Esophagus muscularis mucosa (tissue), 4 donors: ENCODE data around the gene PLXDC2. TPM values are rescaled to one million over a fixed set of nuclear protein-coding genes. Genes with fewer than 3 reads are reported as not detected.

ENCODE experiments used
- DNase-seq: peaks from one replicate; pipeline ENCODE4 v3.0.0-alpha.2; 2017; ENCODE audit errors: extremely low spot score
- H3K27ac ChIP-seq, 4 donors: fragments of 200-600 bp; sonication (generic); replicated peaks in 1 of 4; 1 replicate in 3 of 4; 2 replicates in 1 of 4; pipeline ENCODE4 v1.5.1; 2016 to 2019; ENCODE audit warnings: mild to moderate bottlenecking in 1 of 4
- H3K27me3 ChIP-seq, 4 donors: fragments of 200-600 bp; sonication (generic); one replicate each; pipeline versions ENCODE4 v1.5.1 to v1.6.0; 2016 to 2019
- H3K36me3 ChIP-seq, 4 donors: fragments of 200-600 bp; sonication (generic); one replicate each; pipeline ENCODE4 v1.5.1; 2016 to 2019
- H3K4me1 ChIP-seq, 4 donors: fragments of 200-600 bp; sonication (generic); one replicate each; pipeline ENCODE4 v1.5.1; 2016 to 2019
- H3K4me3 ChIP-seq, 4 donors: fragments of 200-600 bp; sonication (generic); 1 replicate in 2 of 4; 2 replicates in 2 of 4; pipeline ENCODE4 v1.5.1; 2016 to 2019; ENCODE audit warnings: mild to moderate bottlenecking in 4 of 4, moderate library complexity in 1 of 4
- H3K9me3 ChIP-seq, 4 donors: fragments of 200-600 bp; sonication (generic); 1 replicate in 3 of 4; 2 replicates in 1 of 4; pipeline ENCODE4 v1.5.1; 2016 to 2019
- EP300 ChIP-seq: sonication (generic); formaldehyde crosslinking; IDR thresholded peaks from one replicate; pipeline ENCODE4 v1.6.1; 2017; ENCODE audit warnings: antibody characterized with exemption
- POLR2A ChIP-seq: fragments of 450-650 bp; IDR thresholded peaks from one replicate; pipeline ENCODE4 v1.6.1; 2017; ENCODE audit warnings: antibody characterized with exemption, moderate library complexity, mild to moderate bottlenecking, low read depth
- POLR2AphosphoS5 ChIP-seq, 2 donors: sonication (generic); formaldehyde crosslinking; IDR thresholded peaks; one replicate each; pipeline ENCODE4 v1.6.1; 2017; ENCODE audit warnings: antibody characterized with exemption in 2 of 2
- WGBS: methylation state at CpG from one replicate; pipeline ENCODE4 v1.1.5; 2018; 5-methylcytosine and 5-hydroxymethylcytosine counted together
- intact Hi-C: fragments of 100-400 bp; cut with DNase I; formaldehyde crosslinking; loops from one replicate; pipeline ENCODE4 v1.15.1; 2023
- total RNA-seq, 4 donors: library from RNA; depleted of rRNA; stranded (reverse); fragments of >200 nt; gene quantifications; one replicate each; pipeline versions ENCODE4 v1.1.0 to v1.2.1, GENCODE V29; 2016
- TF ChIP-seq, protein P1 (sequence below), 3 experiments: fragments of 200-600 bp in 2 of 3; fragments of 450-650 bp in 1 of 3; sonication (generic) in 2 of 3; IDR thresholded peaks; one replicate each; pipeline ENCODE4 v1.5.1; 2017 to 2019; ENCODE audit warnings: antibody characterized with exemption in 3 of 3, mild to moderate bottlenecking in 2 of 3, moderate library complexity in 1 of 3

PLXDC2 gene
- total RNA-seq, 4 donors from 2014 or later = 28.7 to 54.2 (median 42.4) TPM

DNA sequence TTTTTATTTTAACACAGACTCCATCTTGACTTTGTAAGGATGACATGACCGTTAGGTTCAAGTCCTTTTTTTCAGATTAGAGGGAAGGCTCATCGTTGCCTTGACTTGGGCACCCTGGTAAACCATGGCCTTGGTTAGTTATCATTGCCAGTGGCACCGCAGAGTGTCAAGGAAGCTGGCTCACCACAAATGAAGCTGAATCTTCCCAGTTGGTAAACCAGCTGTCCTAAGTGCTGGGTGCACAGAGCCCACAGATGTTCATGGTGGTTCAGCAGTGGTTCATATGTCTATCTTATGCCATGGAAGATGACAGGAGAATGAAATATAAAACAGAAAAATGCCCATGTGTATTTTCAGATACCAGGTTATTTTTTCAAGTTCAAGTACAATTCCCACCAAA lies 273.6 kb downstream of the PLXDC2 start:
- Histone ChIP-seq H3K4me1 (peaks cover 0 to 12% (median 6%) of the 10 kb centered on the region in 4 donors), H3K36me3 (no peaks in the 10 kb centered on the region), H3K27ac (no peak overlapping the region), H3K27me3 (no peaks in the 10 kb centered on the region), H3K4me3 (no peak overlapping the region), H3K9me3 (no peaks in the 10 kb centered on the region)
- no peak for DNase-seq
- 95% methylated on average over 3 of the region's 3 CpGs for WGBS
- intact Hi-C loops = no loop called here
- TF ChIP-seq EP300 = no peak
- no peak for TF ChIP-seq POLR2A
- no peak for TF ChIP-seq POLR2AphosphoS5 (IDR thresholded peaks at IDR 0.05)
- TF ChIP-seq, protein P1, sequence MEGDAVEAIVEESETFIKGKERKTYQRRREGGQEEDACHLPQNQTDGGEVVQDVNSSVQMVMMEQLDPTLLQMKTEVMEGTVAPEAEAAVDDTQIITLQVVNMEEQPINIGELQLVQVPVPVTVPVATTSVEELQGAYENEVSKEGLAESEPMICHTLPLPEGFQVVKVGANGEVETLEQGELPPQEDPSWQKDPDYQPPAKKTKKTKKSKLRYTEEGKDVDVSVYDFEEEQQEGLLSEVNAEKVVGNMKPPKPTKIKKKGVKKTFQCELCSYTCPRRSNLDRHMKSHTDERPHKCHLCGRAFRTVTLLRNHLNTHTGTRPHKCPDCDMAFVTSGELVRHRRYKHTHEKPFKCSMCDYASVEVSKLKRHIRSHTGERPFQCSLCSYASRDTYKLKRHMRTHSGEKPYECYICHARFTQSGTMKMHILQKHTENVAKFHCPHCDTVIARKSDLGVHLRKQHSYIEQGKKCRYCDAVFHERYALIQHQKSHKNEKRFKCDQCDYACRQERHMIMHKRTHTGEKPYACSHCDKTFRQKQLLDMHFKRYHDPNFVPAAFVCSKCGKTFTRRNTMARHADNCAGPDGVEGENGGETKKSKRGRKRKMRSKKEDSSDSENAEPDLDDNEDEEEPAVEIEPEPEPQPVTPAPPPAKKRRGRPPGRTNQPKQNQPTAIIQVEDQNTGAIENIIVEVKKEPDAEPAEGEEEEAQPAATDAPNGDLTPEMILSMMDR (IDR thresholded peaks at IDR 0.05) = no peak

DNA sequence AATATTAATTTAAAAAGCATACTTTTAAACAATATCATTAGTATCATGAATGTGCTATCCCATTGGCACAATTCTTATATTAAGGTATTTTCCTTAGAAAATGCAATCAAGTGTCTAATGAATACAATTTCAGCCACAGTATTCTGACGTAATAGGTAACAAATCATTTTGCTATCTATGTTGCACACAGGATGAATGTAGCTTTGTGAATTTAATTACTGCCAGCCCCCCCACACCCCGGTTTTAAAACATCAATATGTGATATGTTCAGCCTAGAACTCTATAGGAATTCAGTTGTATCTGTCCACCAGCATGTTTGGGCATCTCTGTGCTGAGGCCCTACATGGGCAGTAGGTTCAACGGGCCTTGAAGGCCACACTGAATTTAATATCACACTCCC lies 274.6 kb downstream of the PLXDC2 start:
- Histone ChIP-seq H3K4me1 (peaks cover 0 to 12% (median 6%) of the 10 kb centered on the region in 4 donors), H3K27me3 (no peaks in the 10 kb centered on the region), H3K36me3 (no peaks in the 10 kb centered on the region), H3K4me3 (no peak overlapping the region), H3K27ac (no peak overlapping the region), H3K9me3 (no peaks in the 10 kb centered on the region)
- TF ChIP-seq EP300 (no peak), POLR2AphosphoS5 (IDR thresholded peaks at IDR 0.05) (no peak), POLR2A (no peak)
- TF ChIP-seq, protein P1 (IDR thresholded peaks at IDR 0.05) = no peak
- 98% methylated on average over 3 of the region's 3 CpGs for WGBS
- intact Hi-C loops = no loop called here
- no peak for DNase-seq

DNA sequence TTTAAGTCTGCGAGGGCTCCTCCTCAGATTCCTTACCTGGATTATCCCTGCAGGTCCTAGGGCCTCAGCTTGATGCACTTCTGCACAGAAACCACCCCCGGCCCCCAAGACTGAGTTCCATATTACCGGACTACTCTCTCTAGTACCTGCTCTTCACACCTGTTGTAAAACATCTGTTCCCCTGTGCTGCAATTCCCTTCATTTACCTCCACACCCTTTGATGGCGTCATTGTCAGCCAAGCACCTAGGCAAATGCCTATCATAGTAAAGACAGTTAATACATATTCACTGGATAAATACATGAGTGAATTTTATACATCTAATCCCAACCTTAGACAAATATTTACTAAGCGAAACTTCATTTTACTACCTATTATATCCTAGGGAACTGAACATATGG lies 275.5 kb downstream of the PLXDC2 start:
- Histone ChIP-seq H3K27me3 (no peaks in the 10 kb centered on the region), H3K4me3 (no peak overlapping the region), H3K4me1 (peaks cover 0 to 12% (median 6%) of the 10 kb centered on the region in 4 donors), H3K9me3 (no peaks in the 10 kb centered on the region), H3K36me3 (no peaks in the 10 kb centered on the region), H3K27ac (no peak overlapping the region)
- intact Hi-C loops = no loop called here
- WGBS = 97% methylated on average over 5 of the region's 5 CpGs
- TF ChIP-seq POLR2AphosphoS5 (IDR thresholded peaks at IDR 0.05) (no peak), POLR2A (no peak), EP300 (no peak)
- TF ChIP-seq, protein P1 (IDR thresholded peaks at IDR 0.05) = no peak
- no peak for DNase-seq

DNA sequence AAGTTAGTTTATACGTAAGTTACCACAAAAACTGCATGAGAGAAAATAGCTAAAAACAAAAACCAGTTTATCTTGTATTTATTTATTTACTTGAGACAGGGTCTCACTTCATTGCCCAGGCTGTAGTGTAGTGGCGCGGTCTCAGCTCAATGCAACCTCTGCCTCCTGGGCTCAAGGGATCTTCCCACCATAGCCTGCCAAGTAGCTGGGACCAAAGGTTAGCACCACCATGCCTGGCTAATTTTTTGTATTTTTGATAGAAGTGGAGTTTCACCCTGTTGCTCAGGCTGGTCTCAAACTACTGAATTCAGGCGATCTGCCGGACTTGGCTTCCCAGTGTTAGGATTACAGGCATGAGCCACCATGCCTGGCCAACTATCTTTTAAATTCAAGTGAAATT lies 277.4 kb downstream of the PLXDC2 start:
- H3K27me3 ChIP-seq = no peaks in the 10 kb centered on the region
- no peaks in the 10 kb centered on the region for H3K36me3 ChIP-seq
- H3K4me3 ChIP-seq = no peak overlapping the region
- TF ChIP-seq EP300 (no peak), POLR2A (no peak), POLR2AphosphoS5 (IDR thresholded peaks at IDR 0.05) (no peak)
- TF ChIP-seq, protein P1 (IDR thresholded peaks at IDR 0.05) = no peak
- no peak overlapping the region for H3K27ac ChIP-seq
- no peak for DNase-seq
- H3K4me1 ChIP-seq = peaks cover 0 to 11% (median 3%) of the 10 kb centered on the region in 4 donors
- WGBS = 83% methylated on average over 5 of the region's 5 CpGs
- intact Hi-C loops = no loop called here
- no peaks in the 10 kb centered on the region for H3K9me3 ChIP-seq
